HEK293T (cell line): ENCODE measurements around the gene SLC22A15.

Experiments
- CTCF ChIA-PET: fragments of 350-600 bp; formaldehyde crosslinking; extraction: SDS; loops from one replicate; lab custom pipeline; 2021; ENCODE audit warnings: antibody characterized with exemption, inconsistent platforms; lab: Yijun Ruan, JAX
- POLR2A ChIA-PET: fragments of 350-600 bp; formaldehyde crosslinking; extraction: SDS; loops from one replicate; lab custom pipeline; 2020; ENCODE audit warnings: antibody characterized with exemption, inconsistent platforms; lab: Yijun Ruan, JAX
- DNase-seq: peaks from one replicate; pipeline ENCODE4 v3.0.0; 2012; ENCODE audit warnings: mixed read lengths; ENCODE audit errors: extremely low spot score
- ARNT ChIP-seq: fragments of 450-650 bp; IDR thresholded peaks from 2 replicates; pipeline ENCODE4 v1.6.1; 2017; ENCODE audit warnings: mild to moderate bottlenecking
- BHLHE40 ChIP-seq: fragments of 450-650 bp; IDR thresholded peaks from 2 replicates; pipeline ENCODE4 v1.6.1; 2016; ENCODE audit warnings: mild to moderate bottlenecking, moderate library complexity, borderline replicate concordance
- CTBP1 ChIP-seq: fragments of 450-650 bp; IDR thresholded peaks from 2 replicates; pipeline ENCODE4 v1.6.1; 2016; ENCODE audit warnings: borderline replicate concordance
- ELF4 ChIP-seq: fragments of 450-650 bp; IDR thresholded peaks from 2 replicates; pipeline ENCODE4 v1.6.1; 2017; ENCODE audit warnings: antibody characterized with exemption
- FOXA1 ChIP-seq: fragments of 450-650 bp; IDR thresholded peaks from 2 replicates; pipeline ENCODE4 v1.6.1; 2016; ENCODE audit warnings: mild to moderate bottlenecking
- FOXK2 ChIP-seq: fragments of 450-650 bp; IDR thresholded peaks from 2 replicates; pipeline ENCODE4 v1.6.1; 2016; ENCODE audit warnings: mild to moderate bottlenecking
- FOXM1 ChIP-seq: fragments of 450-650 bp; IDR thresholded peaks from 2 replicates; pipeline ENCODE4 v1.6.1; 2017; ENCODE audit warnings: mild to moderate bottlenecking, borderline replicate concordance
- HDGF ChIP-seq: fragments of 450-650 bp; IDR thresholded peaks from 2 replicates; pipeline ENCODE4 v1.6.1; 2017; ENCODE audit warnings: antibody characterized with exemption, borderline replicate concordance
- L3MBTL2 ChIP-seq: fragments of 450-650 bp; conservative IDR thresholded peaks from 2 replicates; pipeline ENCODE4 v1.6.1; 2016; ENCODE audit warnings: mild to moderate bottlenecking
- LEF1 ChIP-seq: fragments of 450-650 bp; IDR thresholded peaks from 2 replicates; pipeline ENCODE4 v1.6.1; 2017; ENCODE audit warnings: mild to moderate bottlenecking, borderline replicate concordance
- NFRKB ChIP-seq: fragments of 450-650 bp; IDR thresholded peaks from 2 replicates; pipeline ENCODE4 v1.6.1; 2016; ENCODE audit warnings: mild to moderate bottlenecking, moderate library complexity
- PKNOX1 ChIP-seq: fragments of 450-650 bp; IDR thresholded peaks from 2 replicates; pipeline ENCODE4 v1.6.1; 2016
- SP1 ChIP-seq: fragments of 450-650 bp; IDR thresholded peaks from 2 replicates; pipeline ENCODE4 v1.6.1; 2017
- SUZ12 ChIP-seq: fragments of 450-650 bp; IDR thresholded peaks from 2 replicates; pipeline ENCODE4 v1.6.1; 2016; ENCODE audit warnings: mild to moderate bottlenecking
- TARDBP ChIP-seq: fragments of 450-650 bp; IDR thresholded peaks from 2 replicates; pipeline ENCODE4 v1.6.1; 2016
- ZNF384 ChIP-seq: fragments of 450-650 bp; IDR thresholded peaks from 2 replicates; pipeline ENCODE4 v1.6.1; 2016

SLC22A15 gene

GRCh38 chr1:116066868-116067565 is 90.7 kb downstream of the SLC22A15 start:
- POLR2A ChIA-PET = no interaction called here
- no peak for DNase-seq
- CTCF ChIA-PET = no interaction called here
- TF ChIP-seq LEF1 = no peak
- no peak for TF ChIP-seq SUZ12
- no peak for TF ChIP-seq HDGF
- no peak for TF ChIP-seq ZNF384
- no peak for TF ChIP-seq NFRKB
- no peak for TF ChIP-seq L3MBTL2
- TF ChIP-seq CTBP1 = no peak
- TF ChIP-seq ARNT = no peak
- no peak for TF ChIP-seq FOXM1
- no peak for TF ChIP-seq PKNOX1

- TF ChIP-seq SUZ12 = no peak
- POLR2A ChIA-PET = no interaction called here
- DNase-seq = no peak
- CTCF ChIA-PET = no interaction called here
These were observed 91.2 kb downstream of the SLC22A15 start for GRCh38 chr1:116067566-116067890.

- DNase-seq = no peak
- ChIA-PET POLR2A (no interaction called here), CTCF (interaction anchor here (0.6 kb wide), 1 partner anchor 467 kb away, joined by 4 read pairs; no protein-coding TSS in a partner anchor)
- no peak for TF ChIP-seq SUZ12
- TF ChIP-seq ELF4 = no peak
- TF ChIP-seq FOXK2 = no peak
- no peak for TF ChIP-seq BHLHE40
- TF ChIP-seq SP1 = no peak
- TF ChIP-seq CTBP1 = no peak
- TF ChIP-seq FOXA1 = no peak
- TF ChIP-seq LEF1 = no peak
- no peak for TF ChIP-seq FOXM1
These were observed 99.3 kb downstream of the SLC22A15 start for GRCh38 chr1:116075575-116075974.

- CTCF ChIA-PET = no interaction called here
These were observed 99.7 kb downstream of the SLC22A15 start for GRCh38 chr1:116075990-116076389.

GRCh38 chr1:116076831-116077230 is 100.5 kb downstream of the SLC22A15 start:
- CTCF ChIA-PET = no interaction called here
- TF ChIP-seq LEF1 = no peak
- no peak for TF ChIP-seq CTBP1
- TF ChIP-seq NFRKB = no peak
- no peak for TF ChIP-seq FOXM1
- TF ChIP-seq BHLHE40 = no peak
- TF ChIP-seq L3MBTL2 = no peak
- no peak for TF ChIP-seq HDGF
- TF ChIP-seq ZNF384 = no peak
- TF ChIP-seq ELF4 = no peak
- no peak for TF ChIP-seq SP1
- no peak for TF ChIP-seq PKNOX1
- no peak for TF ChIP-seq FOXK2
- no peak for TF ChIP-seq SUZ12
- TF ChIP-seq TARDBP = no peak
- TF ChIP-seq FOXA1 = no peak
- no peak for TF ChIP-seq ARNT
- no peak for DNase-seq
- POLR2A ChIA-PET = no interaction called here

More at GRCh38 chr1:116075990-116076389, 99.7 kb downstream of the SLC22A15 start:
- no peak for DNase-seq
- POLR2A ChIA-PET = no interaction called here
- no peak for TF ChIP-seq HDGF
- no peak for TF ChIP-seq NFRKB
- TF ChIP-seq L3MBTL2 = no peak
- no peak for TF ChIP-seq CTBP1

- POLR2A ChIA-PET = no interaction called here
- CTCF ChIA-PET = no interaction called here
- DNase-seq = no peak
- TF ChIP-seq PKNOX1 = no peak
- TF ChIP-seq ELF4 = no peak
- TF ChIP-seq L3MBTL2 = no peak
- TF ChIP-seq LEF1 = no peak
- TF ChIP-seq FOXK2 = no peak
- no peak for TF ChIP-seq HDGF
- no peak for TF ChIP-seq ZNF384
- TF ChIP-seq FOXA1 = no peak
- TF ChIP-seq TARDBP = no peak
- no peak for TF ChIP-seq BHLHE40
- no peak for TF ChIP-seq ARNT
- TF ChIP-seq SUZ12 = no peak
- TF ChIP-seq NFRKB = no peak
- TF ChIP-seq SP1 = no peak
- no peak for TF ChIP-seq FOXM1
- TF ChIP-seq CTBP1 = no peak
These were observed 102.4 kb downstream of the SLC22A15 start for GRCh38 chr1:116078699-116079223.
